Osteocyte (in vitro differentiated cells): ENCODE data around the gene SHC4. TPM values are rescaled to one million over a fixed set of nuclear protein-coding genes. Genes with fewer than 3 reads are reported as not detected.

Experiments
- DNase-seq: peaks from one replicate; pipeline ENCODE4 v3.0.0; 2021; ENCODE audit warnings: mixed read lengths; ENCODE audit not compliant: unreplicated experiment; ENCODE audit errors: extremely low spot score
- H3K27ac Mint-ChIP-seq: one replicate; pipeline ENCODE4 v1.8.0; 2021; ENCODE audit warnings: mild to moderate bottlenecking, mixed read lengths; ENCODE audit not compliant: unreplicated experiment
- H3K27me3 Mint-ChIP-seq: one replicate; pipeline ENCODE4 v1.8.0; 2021; ENCODE audit warnings: mixed read lengths; ENCODE audit not compliant: unreplicated experiment
- H3K36me3 Mint-ChIP-seq: one replicate; pipeline ENCODE4 v1.8.0; 2021; ENCODE audit warnings: mixed read lengths; ENCODE audit not compliant: unreplicated experiment
- H3K4me1 Mint-ChIP-seq: one replicate; pipeline ENCODE4 v1.8.0; 2021; ENCODE audit warnings: mixed read lengths; ENCODE audit not compliant: unreplicated experiment
- H3K4me3 Mint-ChIP-seq: one replicate; pipeline ENCODE4 v1.8.0; 2021; ENCODE audit warnings: mild to moderate bottlenecking, moderate library complexity, mixed read lengths; ENCODE audit not compliant: unreplicated experiment
- H3K9me3 Mint-ChIP-seq: one replicate; pipeline ENCODE4 v1.8.0; 2021; ENCODE audit warnings: mixed read lengths; ENCODE audit not compliant: unreplicated experiment
- total RNA-seq: library from RNA; stranded (reverse); gene quantifications from 2 replicates; pipeline ENCODE4 v1.2.1, GENCODE V29; 2021
- TF ChIP-seq, protein P1 (sequence below): fragments of 200-600 bp; sonication (generic); IDR thresholded peaks from 2 replicates; pipeline ENCODE4 v1.5.0; 2021; ENCODE audit warnings: antibody characterized with exemption, mild to moderate bottlenecking, moderate library complexity

SHC4 gene
- total RNA-seq, 1 donor from 2014 or later, result 4.2 TPM

DNA sequence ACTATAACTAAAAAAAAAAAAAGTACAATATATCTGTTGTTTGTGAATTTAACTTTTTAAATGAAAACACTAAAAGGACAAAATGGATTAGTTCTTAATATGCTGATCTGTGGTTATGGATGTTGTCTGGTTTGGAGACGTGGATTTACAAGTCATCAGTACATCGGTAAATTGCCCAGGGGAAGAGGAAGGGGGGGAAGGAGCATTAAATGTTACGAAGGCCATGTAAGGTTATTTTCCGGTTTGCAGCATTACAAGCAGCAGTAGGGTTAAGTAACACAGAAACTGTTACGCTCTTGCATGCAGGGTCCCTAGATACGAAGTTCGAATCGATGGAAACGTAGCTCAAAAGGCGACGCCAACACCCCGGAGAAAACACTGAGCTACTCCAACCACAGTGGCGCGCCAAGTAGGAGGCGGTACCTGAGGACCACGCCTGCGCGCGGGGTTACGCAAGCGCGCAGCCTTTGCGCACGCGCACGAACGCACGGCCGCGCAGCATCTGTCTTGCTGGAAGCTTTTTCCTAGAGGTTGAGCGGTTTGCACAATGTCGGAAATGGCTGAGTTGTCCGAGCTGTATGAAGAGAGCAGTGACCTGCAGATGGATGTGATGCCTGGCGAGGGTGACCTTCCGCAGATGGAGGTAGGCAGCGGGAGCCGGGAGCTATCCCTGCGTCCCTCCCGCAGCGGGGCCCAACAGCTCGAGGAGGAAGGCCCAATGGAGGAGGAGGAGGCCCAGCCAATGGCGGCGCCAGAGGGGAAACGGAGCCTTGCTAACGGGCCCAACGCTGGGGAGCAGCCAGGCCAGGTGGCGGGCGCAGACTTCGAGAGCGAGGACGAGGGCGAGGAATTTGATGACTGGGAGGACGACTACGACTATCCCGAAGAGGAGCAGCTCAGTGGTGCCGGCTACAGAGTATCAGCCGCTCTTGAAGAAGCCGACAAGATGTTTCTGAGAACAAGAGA is 85.8 kb downstream of the SHC4 start, which contains the start of gene EID1:
Gene EID1 (plus strand): TSS at position 505 of the 966 bp plus-strand sequence. CDS start 43 bp downstream, at position 548.
- H3K9me3 Mint-ChIP-seq, result no peaks in the 10 kb centered on the region
- TF ChIP-seq, protein P1, sequence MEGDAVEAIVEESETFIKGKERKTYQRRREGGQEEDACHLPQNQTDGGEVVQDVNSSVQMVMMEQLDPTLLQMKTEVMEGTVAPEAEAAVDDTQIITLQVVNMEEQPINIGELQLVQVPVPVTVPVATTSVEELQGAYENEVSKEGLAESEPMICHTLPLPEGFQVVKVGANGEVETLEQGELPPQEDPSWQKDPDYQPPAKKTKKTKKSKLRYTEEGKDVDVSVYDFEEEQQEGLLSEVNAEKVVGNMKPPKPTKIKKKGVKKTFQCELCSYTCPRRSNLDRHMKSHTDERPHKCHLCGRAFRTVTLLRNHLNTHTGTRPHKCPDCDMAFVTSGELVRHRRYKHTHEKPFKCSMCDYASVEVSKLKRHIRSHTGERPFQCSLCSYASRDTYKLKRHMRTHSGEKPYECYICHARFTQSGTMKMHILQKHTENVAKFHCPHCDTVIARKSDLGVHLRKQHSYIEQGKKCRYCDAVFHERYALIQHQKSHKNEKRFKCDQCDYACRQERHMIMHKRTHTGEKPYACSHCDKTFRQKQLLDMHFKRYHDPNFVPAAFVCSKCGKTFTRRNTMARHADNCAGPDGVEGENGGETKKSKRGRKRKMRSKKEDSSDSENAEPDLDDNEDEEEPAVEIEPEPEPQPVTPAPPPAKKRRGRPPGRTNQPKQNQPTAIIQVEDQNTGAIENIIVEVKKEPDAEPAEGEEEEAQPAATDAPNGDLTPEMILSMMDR, result no peak
- H3K4me3 Mint-ChIP-seq, result peak within 1 kb of the TSS; percentile 99
- H3K27me3 Mint-ChIP-seq, result no peaks in the 10 kb centered on the region
- peak within 1 kb of the TSS; percentile 99 for H3K27ac Mint-ChIP-seq
- H3K36me3 Mint-ChIP-seq, result no peaks in the 10 kb centered on the region
- peak; percentile 97 for DNase-seq
- H3K4me1 Mint-ChIP-seq, result peaks cover 32% of the 10 kb centered on the region

DNA sequence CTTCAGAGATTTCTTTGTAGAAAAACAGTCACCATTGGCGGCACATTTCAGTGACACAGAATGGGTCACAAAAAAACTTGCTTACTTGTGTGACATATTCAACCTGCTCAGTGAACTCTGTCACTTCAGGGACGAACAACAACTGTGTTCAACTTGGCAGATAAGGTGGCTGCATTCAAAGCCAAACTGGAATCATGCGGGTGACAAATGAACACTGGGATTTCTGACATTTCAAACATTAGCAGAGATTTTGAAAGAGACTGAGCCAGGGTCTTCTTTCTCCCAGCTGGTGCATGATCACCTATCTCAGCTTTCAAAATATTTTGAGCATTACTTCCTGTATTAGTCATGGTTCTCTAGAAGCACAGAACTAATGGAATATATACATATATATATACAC is 87.7 kb downstream of the SHC4 start:
- TF ChIP-seq, protein P1, result no peak
- Mint-ChIP-seq H3K27me3 (no peaks in the 10 kb centered on the region), H3K9me3 (no peaks in the 10 kb centered on the region), H3K4me1 (peaks cover 32% of the 10 kb centered on the region), H3K4me3 (no peak overlapping the region), H3K27ac (no peak overlapping the region), H3K36me3 (no peaks in the 10 kb centered on the region)
- DNase-seq, result no peak

DNA sequence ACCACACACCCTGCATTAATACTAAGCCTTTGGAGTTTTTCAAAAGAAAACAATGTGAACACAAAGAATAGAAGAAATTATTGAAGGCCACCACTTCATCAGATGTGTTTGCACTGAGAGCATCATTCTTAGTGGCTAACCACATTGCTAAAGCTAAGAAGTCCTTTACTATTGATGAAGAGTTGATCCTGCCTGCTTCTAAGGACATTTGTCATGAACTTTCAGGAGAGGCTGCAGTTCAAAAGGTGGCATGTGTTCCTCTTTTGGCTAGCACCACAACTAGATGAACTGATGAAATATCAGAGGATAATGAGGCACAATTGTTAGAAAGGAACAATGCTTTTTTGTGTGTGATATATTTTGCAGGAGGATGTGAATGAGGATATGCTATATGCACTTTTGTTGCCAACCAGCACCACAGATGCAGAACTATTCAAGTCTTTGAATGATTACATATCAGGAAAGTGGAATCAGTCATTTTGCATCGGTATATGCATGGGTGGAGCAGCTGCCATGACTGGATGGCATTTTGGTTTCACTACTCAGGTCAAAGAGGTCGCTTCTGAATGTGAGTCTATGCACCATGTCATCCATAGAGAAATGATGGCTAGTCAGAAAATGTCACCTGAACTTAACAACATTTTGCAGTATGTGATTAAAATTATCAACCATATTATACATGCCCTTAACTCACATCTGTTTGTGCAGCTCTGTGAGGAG is 88.3 kb downstream of the SHC4 start:
- no peak for DNase-seq
- no peaks in the 10 kb centered on the region for H3K36me3 Mint-ChIP-seq
- TF ChIP-seq, protein P1, result no peak

DNA sequence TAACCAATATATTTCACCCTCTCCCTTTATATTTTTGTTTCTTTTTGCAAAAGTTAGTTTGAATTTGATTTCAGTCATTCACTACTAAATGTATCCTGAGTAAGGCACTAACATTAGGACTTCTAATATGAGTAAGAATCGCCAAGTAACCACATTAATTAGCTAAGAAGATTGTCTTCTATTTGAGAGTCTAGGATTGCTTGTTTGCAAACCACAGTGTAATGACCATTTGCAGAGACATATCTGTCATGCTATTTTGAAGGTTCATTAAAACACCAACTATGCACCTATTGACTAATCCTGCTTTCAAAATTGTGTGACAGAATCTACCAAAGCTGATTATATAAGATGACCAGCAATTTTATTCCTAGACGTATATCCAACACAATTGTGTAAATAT is 91.1 kb downstream of the SHC4 start:
- Mint-ChIP-seq H3K27ac (no peak overlapping the region), H3K9me3 (no peaks in the 10 kb centered on the region), H3K4me1 (peaks cover 19% of the 10 kb centered on the region), H3K27me3 (no peaks in the 10 kb centered on the region), H3K4me3 (no peak overlapping the region), H3K36me3 (no peaks in the 10 kb centered on the region)
- no peak for DNase-seq
- TF ChIP-seq, protein P1, result no peak

More for the DNA sequence above, 88.3 kb downstream of the SHC4 start:
- Mint-ChIP-seq H3K27me3 (no peaks in the 10 kb centered on the region), H3K4me1 (peaks cover 30% of the 10 kb centered on the region), H3K4me3 (no peak overlapping the region), H3K9me3 (no peaks in the 10 kb centered on the region), H3K27ac (no peak overlapping the region)

DNA sequence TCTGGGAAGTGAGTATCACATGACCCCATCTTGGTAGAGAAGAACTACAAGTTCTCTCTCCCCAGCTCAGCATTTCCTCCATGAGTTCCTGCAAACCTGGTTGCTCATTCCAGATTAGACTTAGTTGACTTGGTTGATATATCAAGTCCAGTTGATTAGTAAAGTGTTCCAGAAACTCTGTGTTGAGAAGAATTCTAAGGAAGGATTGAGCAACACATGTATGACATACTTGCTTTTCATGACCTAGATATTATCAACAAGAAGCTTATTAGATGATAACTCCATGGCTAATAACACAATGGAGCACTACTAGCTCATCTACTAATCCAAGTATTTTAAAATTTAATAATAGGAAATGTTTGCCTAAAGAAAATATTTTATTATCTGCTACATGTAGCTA is 92.2 kb downstream of the SHC4 start:
- Mint-ChIP-seq H3K4me1 (peaks cover 20% of the 10 kb centered on the region), H3K9me3 (no peaks in the 10 kb centered on the region)

More for the DNA sequence above, 92.2 kb downstream of the SHC4 start:
- no peaks in the 10 kb centered on the region for H3K27me3 Mint-ChIP-seq
- DNase-seq, result no peak
- TF ChIP-seq, protein P1, result no peak
- no peak overlapping the region for H3K27ac Mint-ChIP-seq
- H3K4me3 Mint-ChIP-seq, result no peak overlapping the region
- no peaks in the 10 kb centered on the region for H3K36me3 Mint-ChIP-seq
